Measurements from ENCODE around the gene HOXA5.

The HOXA5 gene

GRCh38 chr7:27166531-27167505 lies 23.3 kb upstream of the HOXA5 start (continued):
- TF ChIP-seq PRDM2 (tag by site-specific recombination; IDR thresholded peaks at IDR 0.05; ENCODE audit: borderline replicate concordance) (no peak), SP7 (tag by site-specific recombination; IDR thresholded peaks at IDR 0.05) (peak; percentile 11; the same call in 1 of the 2 replicates), ZNF341 (tag by site-specific recombination; IDR thresholded peaks at IDR 0.05; ENCODE audit: low read depth) (peak; percentile 98), ZNF350 (tag by site-specific recombination; IDR thresholded peaks at IDR 0.05) (no peak), ELK4 (IDR thresholded peaks at IDR 0.05; ENCODE audit: borderline replicate concordance, low read depth, low read length) (no peak), ZBTB10 (tag by site-specific recombination; IDR thresholded peaks at IDR 0.05) (0 out of 2 replicates have a peak, but pooled peaks have one; percentile 19), ZEB2 (tag by site-specific recombination; IDR thresholded peaks at IDR 0.05) (no peak), ZNF76 (tag by site-specific recombination; IDR thresholded peaks at IDR 0.05; ENCODE audit: borderline replicate concordance, low read depth) (no peak; the same call in 1 of the 2 replicates), ZNF518A (tag by site-specific recombination; conservative IDR thresholded peaks at IDR 0.05; ENCODE audit: low read depth) (no peak), ZNF624 (tag by site-specific recombination; IDR thresholded peaks at IDR 0.05) (no peak), MEIS1 (CRISPR knock-in tag; IDR thresholded peaks at IDR 0.05; ENCODE audit: borderline replicate concordance) (no peak), ZNF274 (IDR thresholded peaks at IDR 0.05; ENCODE audit: low read length) (no peak), ZNF274 (tag by site-specific recombination; IDR thresholded peaks at IDR 0.05; ENCODE audit: borderline replicate concordance) (no peak), ZNF175 (tag by site-specific recombination; IDR thresholded peaks at IDR 0.05) (no peak), PBX3 (CRISPR knock-in tag; IDR thresholded peaks at IDR 0.05) (no peak), ZNF24 (tag by site-specific recombination; IDR thresholded peaks at IDR 0.05) (no peak), REST (tag by site-specific recombination; IDR thresholded peaks at IDR 0.05) (no peak)
